GM19193 (cell line): Measurements from ENCODE around the gene MX1.

ENCODE experiments used
- POLR2A ChIP-seq: IDR thresholded peaks from 4 replicates; pipeline ENCODE4 v1.6.1; 2011; ENCODE audit not compliant: insufficient read depth, insufficient read length; ENCODE audit errors: extremely low read depth

Gene MX1

GRCh38 chr21:41422546-41423304, 3.3 kb upstream of the MX1 start:
- no peak for TF ChIP-seq POLR2A

GRCh38 chr21:41425588-41425953, 468 bp upstream of the MX1 start:
- TF ChIP-seq POLR2A = no peak

- peak; percentile 9 for TF ChIP-seq POLR2A
Measured at GRCh38 chr21:41426676-41427404, 801 bp downstream of the MX1 start.

GRCh38 chr21:41427556-41427955, 1.5 kb downstream of the MX1 start:
- TF ChIP-seq POLR2A = no peak

- TF ChIP-seq POLR2A = no peak
Measured at GRCh38 chr21:41428311-41428710, 2.3 kb downstream of the MX1 start.

GRCh38 chr21:41428847-41429246, 2.8 kb downstream of the MX1 start:
- TF ChIP-seq POLR2A = peak; percentile 41

GRCh38 chr21:41429305-41429704, 3.3 kb downstream of the MX1 start:
- TF ChIP-seq POLR2A = no peak

GRCh38 chr21:41429925-41430491, 4.0 kb downstream of the MX1 start:
- peak; percentile 57 for TF ChIP-seq POLR2A

- TF ChIP-seq POLR2A = no peak
Measured at GRCh38 chr21:41431788-41432548, 5.9 kb downstream of the MX1 start.

- peak; percentile 14 for TF ChIP-seq POLR2A
Measured at GRCh38 chr21:41432562-41433460, 6.8 kb downstream of the MX1 start.

- no peak for TF ChIP-seq POLR2A
Measured at GRCh38 chr21:41433566-41433965, 7.5 kb downstream of the MX1 start.

- peak; percentile 43 for TF ChIP-seq POLR2A
Measured at GRCh38 chr21:41435706-41436105, 9.7 kb downstream of the MX1 start.

GRCh38 chr21:41437729-41438128, 11.7 kb downstream of the MX1 start:
- TF ChIP-seq POLR2A = no peak

- peak; percentile 35 for TF ChIP-seq POLR2A
Measured at GRCh38 chr21:41438425-41439113, 12.5 kb downstream of the MX1 start.

- TF ChIP-seq POLR2A = no peak
Measured at GRCh38 chr21:41439248-41439647, 13.2 kb downstream of the MX1 start.
